T-helper 2 cell treated with Interferon-gamma antibody and Interleukin-4, amounts not matched to agents 100 ng/mL and 5 ng/mL, for 36 hours (primary cell): ENCODE measurements around the gene CIB2. TPM values are rescaled to one million over a fixed set of nuclear protein-coding genes. Genes with fewer than 3 reads are reported as not detected.

ENCODE experiments used
- intact Hi-C: fragments of 100-400 bp; cut with micrococcal nuclease; formaldehyde crosslinking; loops from one replicate; pipeline ENCODE4 v1.15.1; 2023
- total RNA-seq: library from RNA; stranded (reverse); gene quantifications from 2 replicates; pipeline ENCODE4 v1.2.3, GENCODE V29; 2022

CIB2 gene
- total RNA-seq, 1 donor from 2014 or later, result 1.8 TPM

- intact Hi-C loops, result loop anchor here (1.0 to 10.0 kb wide), 4 partner anchors 17 to 285 kb away; partner anchors contain the start of genes CIB2, IREB2 and SKIC8
Observed at GRCh38 chr15:78149805-78150751, 18.8 kb upstream of the CIB2 start.

GRCh38 chr15:78149068-78149804, 18.0 kb upstream of the CIB2 start, which contains the start of gene IDH3A:
Gene IDH3A (plus strand): TSS chr15:78149362. CDS start chr15:78149404, 42 bp downstream.
- intact Hi-C loops, result loop anchor here (1.0 to 10.0 kb wide), 4 partner anchors 18 to 286 kb away; partner anchors contain the start of genes CIB2, IREB2 and SKIC8

DNA sequence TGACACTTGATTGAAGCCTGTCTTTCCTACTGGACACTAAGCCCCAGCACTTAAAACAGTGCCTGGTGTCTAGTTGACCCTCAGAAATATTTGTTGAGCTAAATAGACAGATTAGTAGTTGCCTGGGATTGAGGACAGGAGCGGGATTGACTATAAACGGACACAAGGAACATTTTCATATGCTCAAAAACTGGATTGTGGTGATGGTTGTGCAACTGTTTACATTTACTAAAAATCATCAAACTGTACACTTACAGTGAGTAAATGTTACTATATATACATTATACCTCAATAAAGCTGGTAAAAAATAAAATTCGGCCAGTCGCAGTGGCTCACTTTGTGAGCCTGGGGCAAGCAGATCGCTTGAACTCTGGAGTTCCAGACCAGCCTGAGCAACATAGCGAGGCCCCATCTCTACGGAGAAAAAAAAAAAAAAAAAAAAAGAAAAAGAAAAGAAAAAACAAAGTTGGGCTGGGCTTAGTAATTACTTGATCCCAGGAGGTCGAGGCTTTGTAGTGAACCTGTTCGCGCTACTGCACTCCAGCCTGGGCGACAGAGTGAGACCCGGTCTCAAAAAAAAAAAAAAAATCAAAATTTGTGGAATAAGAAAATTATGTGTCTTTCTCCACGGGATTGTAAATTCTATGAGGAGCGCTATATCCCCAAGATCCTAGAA, 17.3 kb upstream of the CIB2 start:
- intact Hi-C loops, result loop anchor here (1.0 to 10.0 kb wide), 4 partner anchors 17 to 286 kb away; partner anchors contain the start of genes CIB2, IREB2 and SKIC8

- intact Hi-C loops, result loop anchor here (10.0 kb wide), 1 partner anchor 287 kb away; the partner anchor contains the start of gene IREB2
Observed at GRCh38 chr15:78147566-78147965, 16.3 kb upstream of the CIB2 start.

DNA sequence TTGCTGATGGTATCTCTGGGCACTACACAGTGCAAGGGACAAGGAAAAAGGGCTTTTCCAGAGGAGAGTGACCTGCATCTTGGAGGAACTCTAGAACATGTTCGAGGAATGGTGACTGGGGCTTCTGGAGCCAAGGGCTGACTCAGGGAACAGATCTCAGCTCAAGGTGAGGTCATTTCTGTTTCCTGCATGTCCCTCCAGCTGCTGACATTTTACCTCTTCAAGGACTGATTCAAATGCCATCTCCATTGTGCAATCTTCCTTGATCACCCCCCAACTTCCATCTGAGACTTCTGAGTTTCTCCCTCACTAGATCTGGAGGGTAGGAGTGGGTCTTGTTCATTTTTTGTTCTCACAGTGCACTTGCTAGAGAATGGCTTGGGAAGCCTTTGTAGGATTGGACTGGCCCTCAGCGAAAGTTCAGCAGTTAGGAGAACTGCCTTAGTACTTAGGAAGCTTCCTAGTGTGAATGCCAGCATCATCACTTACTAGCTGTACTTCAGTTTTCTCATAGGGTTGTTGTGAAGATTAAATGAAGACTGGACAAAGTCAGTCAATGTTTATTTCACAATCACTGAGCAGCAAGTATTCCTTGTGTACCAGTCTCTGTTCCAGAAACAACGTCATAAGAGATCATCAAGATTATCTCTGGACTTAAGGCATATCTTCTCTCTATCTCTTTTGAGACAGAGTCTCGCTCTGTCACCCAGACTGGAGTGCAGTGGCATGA, 15.3 kb upstream of the CIB2 start:
- intact Hi-C loops, result loop anchor here (10.0 kb wide), 1 partner anchor 288 kb away; the partner anchor contains the start of gene IREB2

- intact Hi-C loops, result loop anchor here (10.0 kb wide), 1 partner anchor 292 kb away; the partner anchor contains the start of gene IREB2
Observed at GRCh38 chr15:78142332-78142731, 11.1 kb upstream of the CIB2 start.

- intact Hi-C loops, result loop anchor here (10.0 kb wide), 1 partner anchor 295 kb away; the partner anchor contains the start of gene IREB2
Observed at GRCh38 chr15:78140292-78140691, 9.0 kb upstream of the CIB2 start.

GRCh38 chr15:78139578-78139977, 8.3 kb upstream of the CIB2 start:
- intact Hi-C loops, result no loop called here

GRCh38 chr15:78133801-78134200, 2.6 kb upstream of the CIB2 start:
- intact Hi-C loops, result loop anchor here (5.0 kb wide), 1 partner anchor 34 kb away; no protein-coding TSS in a partner anchor

DNA sequence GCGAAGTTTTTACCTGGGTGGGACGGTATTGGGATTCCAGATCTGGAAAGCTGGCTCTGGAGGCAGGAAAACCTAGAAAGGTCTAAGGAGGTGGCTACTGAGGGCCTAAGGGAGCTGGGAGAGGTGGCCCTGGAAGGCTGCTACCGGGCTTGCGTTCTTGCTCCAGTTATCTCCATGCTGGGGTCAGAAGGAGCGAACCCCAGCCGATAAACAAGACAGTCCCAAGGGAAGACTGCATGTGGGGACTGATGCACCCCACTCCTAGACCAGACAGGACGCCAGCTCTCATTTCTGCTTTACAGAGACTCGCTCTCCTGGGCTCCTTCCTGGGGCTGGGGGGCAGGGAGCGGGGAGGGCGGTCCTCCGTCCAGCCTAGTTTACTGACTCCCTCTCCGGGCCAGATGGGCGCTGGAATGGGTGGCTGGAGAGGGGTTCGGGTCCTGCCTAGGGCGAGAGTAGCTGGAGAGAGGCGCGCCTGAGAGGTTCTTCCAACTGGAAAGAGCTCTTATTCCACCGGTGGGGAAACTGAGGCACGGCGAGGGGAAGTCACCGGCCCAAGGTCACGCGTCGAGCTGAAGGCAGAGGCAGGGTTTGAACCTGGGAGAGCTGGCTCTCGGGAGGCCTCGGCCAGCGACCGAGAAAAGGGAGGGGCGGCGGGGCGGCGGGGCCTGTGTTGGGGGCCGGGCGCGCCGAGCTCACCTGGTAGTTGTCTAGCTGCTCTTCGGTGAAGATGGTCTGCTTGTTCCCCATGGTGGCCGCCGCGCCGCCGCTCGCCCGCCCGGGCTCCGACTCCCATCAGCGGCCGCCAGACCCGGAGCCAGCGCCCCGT, 565 bp downstream of the CIB2 start:
- intact Hi-C loops, result loop anchor here (1.0 to 5.0 kb wide), 4 partner anchors 19 to 111 kb away; partner anchors contain the start of gene IDH3A

DNA sequence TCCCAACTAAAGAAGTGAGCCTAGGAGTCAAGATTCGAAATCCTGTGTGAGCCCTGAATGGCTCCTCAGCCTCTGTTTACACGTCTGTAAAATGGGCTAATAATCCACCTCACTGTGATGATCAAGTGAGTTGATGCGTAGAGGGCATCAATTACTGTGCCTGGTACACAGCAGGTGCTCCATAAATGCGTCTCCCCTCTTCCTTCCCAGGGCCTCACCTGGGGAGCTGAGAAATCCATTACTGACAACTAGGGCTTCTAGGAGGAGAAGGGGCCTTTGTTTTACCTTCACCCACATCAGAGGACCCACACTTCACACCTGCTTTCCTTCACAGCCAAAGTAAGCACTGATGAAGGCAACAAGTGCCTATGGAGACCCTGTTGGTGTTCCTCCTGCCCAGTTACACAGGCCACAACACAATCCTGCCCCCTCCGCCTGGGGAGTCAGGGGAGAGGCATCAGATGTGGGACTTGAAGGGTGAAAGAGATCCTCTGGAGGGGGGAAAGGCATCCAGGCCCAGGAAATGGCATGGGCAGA, 1.4 kb downstream of the CIB2 start:
- intact Hi-C loops, result loop anchor here (5.0 kb wide), 1 partner anchor 37 kb away; no protein-coding TSS in a partner anchor

GRCh38 chr15:78129077-78129750, 2.0 kb downstream of the CIB2 start:
- intact Hi-C loops, result no loop called here

DNA sequence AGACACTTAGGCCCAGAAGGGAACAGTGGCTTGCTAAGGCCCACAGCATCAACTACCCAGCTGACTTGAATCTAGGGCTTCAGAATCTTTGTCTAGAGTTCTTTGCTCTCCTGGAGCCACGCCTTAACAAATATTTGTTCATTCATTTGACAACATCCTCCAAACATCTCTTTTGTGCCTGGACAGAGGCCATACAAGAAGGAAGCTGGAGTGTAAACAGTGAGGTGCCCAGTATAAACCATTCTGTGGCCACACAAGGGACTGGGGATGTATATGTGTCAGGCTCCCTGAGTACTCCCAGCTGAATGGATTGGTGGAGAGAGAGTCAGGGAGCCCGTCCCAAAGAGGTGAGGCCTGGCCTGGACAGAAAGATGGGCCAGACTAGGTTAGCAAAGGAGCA, 3.4 kb downstream of the CIB2 start:
- intact Hi-C loops, result no loop called here

DNA sequence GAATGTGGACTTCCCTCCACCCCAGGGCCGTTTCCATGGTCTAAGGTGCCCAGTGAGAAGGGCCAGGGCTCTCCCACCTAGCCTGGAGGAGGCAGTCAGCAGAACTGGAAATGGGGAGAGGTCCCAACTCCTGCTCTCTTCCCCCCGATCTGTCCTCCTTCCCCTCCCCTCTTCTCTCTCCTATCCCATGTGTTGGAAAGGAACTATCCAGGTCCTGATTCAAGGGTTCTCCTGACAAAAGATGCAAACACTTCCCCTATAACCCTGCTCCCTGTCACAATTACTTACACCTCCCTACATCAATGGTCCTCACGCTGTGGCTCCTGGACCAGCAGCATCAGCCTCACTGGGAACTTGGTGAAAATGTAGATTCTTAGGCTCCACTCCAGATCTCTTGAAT, 6.0 kb downstream of the CIB2 start:
- intact Hi-C loops, result no loop called here

GRCh38 chr15:78120523-78120922, 10.7 kb downstream of the CIB2 start:
- intact Hi-C loops, result no loop called here

DNA sequence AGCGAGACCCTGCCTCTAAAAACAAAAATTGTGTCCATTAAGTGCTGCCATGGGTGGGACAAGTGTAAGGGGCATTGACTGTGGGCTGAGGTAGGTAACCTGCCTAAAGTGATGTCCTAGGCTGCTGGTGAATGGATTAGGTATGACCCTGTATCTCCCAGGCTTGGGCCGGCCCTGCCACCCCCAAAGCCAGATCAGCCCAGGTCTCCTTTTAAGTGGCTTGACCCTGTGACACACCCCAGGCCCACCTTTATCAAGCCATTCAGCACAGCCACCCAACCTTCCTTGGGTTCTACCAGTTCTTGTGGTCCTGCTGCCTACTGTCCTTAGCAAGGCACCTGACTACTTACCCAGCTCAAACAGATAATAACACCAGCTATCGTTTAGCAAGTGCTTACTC, 18.7 kb downstream of the CIB2 start:
- intact Hi-C loops, result no loop called here

DNA sequence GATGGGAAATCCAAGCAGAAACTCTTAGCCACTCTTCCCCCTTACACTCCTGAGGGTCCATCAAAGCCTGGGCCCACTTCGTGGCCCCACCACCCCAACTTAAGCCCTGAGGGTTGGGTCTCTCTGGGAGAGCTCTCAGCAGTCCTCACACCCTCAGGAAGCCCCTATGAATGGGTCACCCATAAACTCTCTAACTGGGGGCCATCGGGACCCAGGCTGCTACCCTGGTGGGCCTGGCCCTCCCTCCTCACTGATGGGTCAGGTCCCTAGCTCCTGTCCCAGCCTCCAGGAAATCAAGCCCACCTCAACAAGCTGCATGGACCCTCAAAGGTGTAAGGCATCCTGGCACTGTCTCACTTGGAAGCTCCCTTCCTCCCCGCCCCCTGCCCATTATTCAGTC, 19.5 kb downstream of the CIB2 start:
- intact Hi-C loops, result no loop called here

- intact Hi-C loops, result no loop called here
Observed at GRCh38 chr15:78110916-78111475, 20.2 kb downstream of the CIB2 start.
